Activated CD8-positive, alpha-beta memory T cell treated with anti-CD3 and anti-CD28 coated beads, Interleukin-2, amount 50 U/mL, for 48 hours (primary cell): ENCODE measurements around the gene TUG1.

Experiments used
- DNase-seq: peaks from one replicate; pipeline ENCODE4 v3.0.0-alpha.2; 2020

The TUG1 gene

DNA sequence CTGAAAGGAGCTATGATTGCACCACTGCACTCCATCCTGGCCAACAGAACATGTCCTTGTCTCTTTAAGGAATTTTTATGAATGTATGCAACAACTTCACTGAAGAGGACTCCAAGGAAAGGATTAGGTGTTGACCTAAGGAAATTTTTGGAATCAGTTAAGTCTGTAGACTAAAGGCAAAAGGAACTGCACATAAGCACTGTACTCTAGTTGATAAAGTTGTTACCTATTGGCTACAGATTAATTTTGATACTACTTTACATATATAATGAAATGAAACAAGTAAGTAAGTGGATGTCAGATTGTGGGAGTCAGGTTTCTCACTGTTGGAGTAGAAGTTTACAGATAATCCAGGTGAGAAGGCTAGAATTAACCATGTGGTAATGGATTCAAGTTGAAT, 36.5 kb downstream of the TUG1 start:
- no peak for DNase-seq

DNA sequence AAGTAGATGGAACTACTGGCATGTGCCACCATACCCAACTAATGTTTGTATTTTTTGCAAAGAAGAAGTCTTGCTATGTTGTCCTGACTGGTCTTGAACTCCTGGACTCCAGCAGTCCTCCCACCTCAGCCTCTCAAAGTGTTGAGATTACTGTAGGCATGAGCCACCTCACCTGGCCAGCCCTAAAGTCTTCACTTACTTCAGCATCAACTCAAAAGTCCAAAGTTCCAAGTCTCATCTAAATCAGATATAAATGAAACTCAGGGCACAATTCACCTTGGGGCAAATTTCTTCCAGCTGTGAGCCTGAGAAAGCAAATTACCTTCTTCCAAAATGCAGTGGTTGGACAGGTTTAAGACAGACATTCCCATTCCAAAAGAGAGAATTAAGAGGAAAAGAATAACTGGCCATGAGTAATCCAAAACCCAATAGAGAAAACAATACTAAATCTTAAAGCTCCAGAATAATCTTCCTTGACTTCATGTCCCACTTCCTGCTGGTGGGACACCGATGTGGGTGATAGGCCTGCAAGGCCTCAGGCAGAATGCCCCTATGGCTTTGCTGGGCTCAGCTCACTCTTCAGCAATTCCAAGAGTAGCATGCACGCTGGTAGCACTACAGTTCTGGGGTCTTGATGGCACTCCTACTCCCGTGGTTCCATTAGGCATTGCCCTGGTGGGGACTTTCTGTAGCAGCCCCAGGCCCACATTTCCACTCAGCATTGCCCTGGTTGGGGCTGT, 50.3 kb downstream of the TUG1 start:
- no peak for DNase-seq

DNA sequence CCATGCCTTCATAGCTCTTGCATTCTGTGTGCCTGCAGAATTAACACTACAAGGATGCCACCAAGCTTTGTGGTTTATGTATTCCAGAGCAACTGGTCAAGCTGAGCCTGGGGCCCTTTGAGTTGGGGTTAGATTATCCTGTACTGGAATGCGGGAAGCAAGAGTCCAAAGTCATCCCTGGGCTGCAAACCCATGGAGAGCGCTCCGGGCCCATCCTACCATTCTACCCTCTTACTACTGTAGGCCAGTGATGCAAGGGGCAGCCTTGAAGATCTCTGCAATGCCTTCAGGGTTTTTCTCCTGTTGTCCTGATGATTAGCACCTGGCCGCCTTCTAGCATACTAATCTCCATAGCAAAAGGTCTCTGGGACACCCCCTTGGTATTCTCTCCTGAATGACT, 51.3 kb downstream of the TUG1 start:
- DNase-seq: no peak

DNA sequence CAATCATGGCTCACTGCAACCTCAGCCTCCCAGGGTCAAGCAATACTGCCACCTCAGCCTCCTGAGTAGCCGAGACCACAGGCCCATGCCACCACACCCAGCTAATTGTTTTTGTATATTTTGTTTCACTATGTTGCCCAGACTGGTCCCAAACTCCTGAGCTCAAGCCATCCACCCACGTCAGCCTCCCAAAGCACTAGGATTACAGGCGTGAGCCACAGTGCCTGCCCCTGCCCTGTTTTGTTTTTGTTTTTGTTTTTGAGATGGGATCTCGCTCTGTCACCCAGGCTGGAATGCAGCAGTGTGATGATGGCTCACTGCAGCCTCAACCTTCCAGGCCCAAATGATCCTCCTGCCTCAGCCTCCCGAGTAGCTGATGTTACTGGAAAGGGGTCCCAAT, 53.5 kb downstream of the TUG1 start:
- no peak for DNase-seq
